Measurements from ENCODE around the gene MEGF8.

Gene MEGF8

DNA sequence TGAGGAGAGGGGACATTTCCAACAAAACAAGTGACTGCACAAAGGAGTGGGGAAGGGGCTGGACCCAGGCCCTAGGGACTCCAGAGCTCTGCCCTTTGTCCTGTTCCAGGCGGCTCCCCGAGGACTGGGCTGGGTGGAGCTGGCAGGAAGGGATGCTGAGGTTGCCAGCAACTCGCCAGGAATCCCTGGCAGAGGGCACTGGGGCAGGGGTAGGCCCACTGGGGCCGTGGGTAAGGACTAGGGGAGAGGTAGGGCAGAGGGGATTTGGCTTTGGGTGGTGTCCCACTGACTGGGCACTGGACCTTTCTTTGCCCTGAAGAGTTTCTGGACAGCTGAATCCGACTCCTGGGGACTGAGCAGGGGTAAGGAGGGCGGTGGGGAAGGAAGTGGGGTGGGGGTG is 93.9 kb downstream of the MEGF8 start:
- Histone ChIP-seq H3K9me2 (replicated peaks; ENCODE audit: insufficient read depth, low read length) (no peaks in the 10 kb centered on the region), H3K27me3 (ENCODE audit: low read length) (no peaks in the 10 kb centered on the region), H3K4me3 (ENCODE audit: insufficient read depth, low read length, poor library complexity, severe bottlenecking) (no peak overlapping the region), H3K27ac (ENCODE audit: low read depth, low read length) (no peak overlapping the region), H3K79me2 (ENCODE audit: insufficient read depth, low read length) (peaks cover 16% of the 10 kb centered on the region), H3F3A (ENCODE audit: insufficient read depth) (no peaks in the 10 kb centered on the region), H3K36me3 (ENCODE audit: low read length) (no peaks in the 10 kb centered on the region), H3K9ac (ENCODE audit: low read length) (no peak overlapping the region), H3K4me2 (ENCODE audit: low read depth, low read length, poor library complexity, severe bottlenecking) (no peak overlapping the region), H3K9me3 (ENCODE audit: insufficient read depth, low read length) (no peaks in the 10 kb centered on the region), H4K20me1 (ENCODE audit: low read depth, low read length) (no peaks in the 10 kb centered on the region), H2AFZ (ENCODE audit: low read depth, low read length, severe bottlenecking) (no peak overlapping the region)
- TF ChIP-seq, protein P1, sequence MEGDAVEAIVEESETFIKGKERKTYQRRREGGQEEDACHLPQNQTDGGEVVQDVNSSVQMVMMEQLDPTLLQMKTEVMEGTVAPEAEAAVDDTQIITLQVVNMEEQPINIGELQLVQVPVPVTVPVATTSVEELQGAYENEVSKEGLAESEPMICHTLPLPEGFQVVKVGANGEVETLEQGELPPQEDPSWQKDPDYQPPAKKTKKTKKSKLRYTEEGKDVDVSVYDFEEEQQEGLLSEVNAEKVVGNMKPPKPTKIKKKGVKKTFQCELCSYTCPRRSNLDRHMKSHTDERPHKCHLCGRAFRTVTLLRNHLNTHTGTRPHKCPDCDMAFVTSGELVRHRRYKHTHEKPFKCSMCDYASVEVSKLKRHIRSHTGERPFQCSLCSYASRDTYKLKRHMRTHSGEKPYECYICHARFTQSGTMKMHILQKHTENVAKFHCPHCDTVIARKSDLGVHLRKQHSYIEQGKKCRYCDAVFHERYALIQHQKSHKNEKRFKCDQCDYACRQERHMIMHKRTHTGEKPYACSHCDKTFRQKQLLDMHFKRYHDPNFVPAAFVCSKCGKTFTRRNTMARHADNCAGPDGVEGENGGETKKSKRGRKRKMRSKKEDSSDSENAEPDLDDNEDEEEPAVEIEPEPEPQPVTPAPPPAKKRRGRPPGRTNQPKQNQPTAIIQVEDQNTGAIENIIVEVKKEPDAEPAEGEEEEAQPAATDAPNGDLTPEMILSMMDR (IDR thresholded peaks at IDR 0.05; ENCODE audit: insufficient read depth, low read length, poor library complexity, severe bottlenecking), result no peak
- no peak for TF ChIP-seq EZH2phosphoT487 (conservative IDR thresholded peaks at IDR 0.05; ENCODE audit: low read length)

DNA sequence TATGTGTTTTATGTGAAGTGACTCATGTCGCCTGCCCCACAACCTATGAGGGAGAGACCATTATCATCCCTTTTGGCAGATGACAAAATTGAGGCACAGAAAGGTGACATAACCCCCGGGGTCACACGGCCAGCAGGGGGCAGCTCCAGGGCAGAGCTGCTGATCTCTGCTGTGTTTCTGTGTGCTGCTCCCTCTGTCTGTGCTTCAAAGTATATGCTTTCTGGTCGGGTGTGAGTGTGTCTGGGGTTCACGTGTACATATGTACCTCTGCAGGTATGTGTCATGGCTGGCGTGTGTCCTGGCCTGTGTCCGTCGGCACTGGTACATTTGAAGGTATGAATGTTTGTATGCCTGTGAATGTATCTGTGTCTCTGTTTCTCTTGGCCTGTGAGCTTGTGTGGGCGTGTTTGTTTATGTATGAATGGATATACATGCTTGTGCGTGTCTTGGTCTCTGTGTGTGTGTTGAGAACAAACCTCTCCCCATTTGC is 94.7 kb downstream of the MEGF8 start:
- Histone ChIP-seq H3F3A (ENCODE audit: insufficient read depth) (no peaks in the 10 kb centered on the region), H3K27ac (ENCODE audit: low read depth, low read length) (no peak overlapping the region), H3K4me3 (ENCODE audit: insufficient read depth, low read length, poor library complexity, severe bottlenecking) (no peak overlapping the region), H2AFZ (ENCODE audit: low read depth, low read length, severe bottlenecking) (no peak overlapping the region), H4K20me1 (ENCODE audit: low read depth, low read length) (no peaks in the 10 kb centered on the region), H3K27me3 (ENCODE audit: low read length) (no peaks in the 10 kb centered on the region), H3K4me2 (ENCODE audit: low read depth, low read length, poor library complexity, severe bottlenecking) (no peak overlapping the region), H3K9me3 (ENCODE audit: insufficient read depth, low read length) (no peaks in the 10 kb centered on the region), H3K9ac (ENCODE audit: low read length) (no peak overlapping the region), H3K79me2 (ENCODE audit: insufficient read depth, low read length) (peaks cover 16% of the 10 kb centered on the region), H3K9me2 (replicated peaks; ENCODE audit: insufficient read depth, low read length) (no peaks in the 10 kb centered on the region), H3K36me3 (ENCODE audit: low read length) (no peaks in the 10 kb centered on the region)
- TF ChIP-seq, protein P1 (IDR thresholded peaks at IDR 0.05; ENCODE audit: insufficient read depth, low read length, poor library complexity, severe bottlenecking), result peak; percentile 96
- TF ChIP-seq EZH2phosphoT487 (conservative IDR thresholded peaks at IDR 0.05; ENCODE audit: low read length), result no peak

DNA sequence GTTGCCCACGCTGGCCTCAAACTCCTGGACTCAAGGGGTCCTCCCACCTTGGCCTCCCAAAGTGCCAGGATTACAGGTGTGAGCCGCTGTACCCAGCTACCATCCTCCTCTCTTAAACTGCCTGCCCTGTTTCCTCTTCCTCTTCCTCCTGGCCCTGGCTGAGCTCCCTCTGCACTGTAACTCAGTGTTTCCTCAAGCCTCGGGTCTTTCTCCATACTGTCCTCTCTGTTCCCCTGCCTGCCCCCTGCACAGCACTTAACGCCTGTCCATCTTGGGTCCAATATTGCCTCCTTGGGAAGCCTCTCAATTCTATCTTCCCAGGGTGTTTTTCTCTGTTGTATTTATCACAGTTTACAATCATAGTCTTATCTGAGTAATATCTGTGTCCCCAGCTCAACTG is 95.7 kb downstream of the MEGF8 start:
- H3K36me3 ChIP-seq (ENCODE audit: low read length), result no peaks in the 10 kb centered on the region
- H3K27me3 ChIP-seq (ENCODE audit: low read length), result no peaks in the 10 kb centered on the region
- H3K9me2 ChIP-seq (replicated peaks; ENCODE audit: insufficient read depth, low read length), result no peaks in the 10 kb centered on the region
- H3F3A ChIP-seq (ENCODE audit: insufficient read depth), result no peaks in the 10 kb centered on the region
- no peak overlapping the region for H3K4me2 ChIP-seq (ENCODE audit: low read depth, low read length, poor library complexity, severe bottlenecking)
- peaks cover 16% of the 10 kb centered on the region for H3K79me2 ChIP-seq (ENCODE audit: insufficient read depth, low read length)
- no peak overlapping the region; the same call in 1 of the 2 replicates for H3K9ac ChIP-seq (ENCODE audit: low read length)
- no peak for TF ChIP-seq EZH2phosphoT487 (conservative IDR thresholded peaks at IDR 0.05; ENCODE audit: low read length)
- TF ChIP-seq, protein P1 (IDR thresholded peaks at IDR 0.05; ENCODE audit: insufficient read depth, low read length, poor library complexity, severe bottlenecking), result no peak
- H2AFZ ChIP-seq (ENCODE audit: low read depth, low read length, severe bottlenecking), result no peak overlapping the region
- H3K4me3 ChIP-seq (ENCODE audit: insufficient read depth, low read length, poor library complexity, severe bottlenecking), result no peak overlapping the region
- H3K9me3 ChIP-seq (ENCODE audit: insufficient read depth, low read length), result no peaks in the 10 kb centered on the region
- no peak overlapping the region for H3K27ac ChIP-seq (ENCODE audit: low read depth, low read length)
- no peaks in the 10 kb centered on the region for H4K20me1 ChIP-seq (ENCODE audit: low read depth, low read length)
